ENCODE data around the gene BCORL1.

The BCORL1 gene

DNA sequence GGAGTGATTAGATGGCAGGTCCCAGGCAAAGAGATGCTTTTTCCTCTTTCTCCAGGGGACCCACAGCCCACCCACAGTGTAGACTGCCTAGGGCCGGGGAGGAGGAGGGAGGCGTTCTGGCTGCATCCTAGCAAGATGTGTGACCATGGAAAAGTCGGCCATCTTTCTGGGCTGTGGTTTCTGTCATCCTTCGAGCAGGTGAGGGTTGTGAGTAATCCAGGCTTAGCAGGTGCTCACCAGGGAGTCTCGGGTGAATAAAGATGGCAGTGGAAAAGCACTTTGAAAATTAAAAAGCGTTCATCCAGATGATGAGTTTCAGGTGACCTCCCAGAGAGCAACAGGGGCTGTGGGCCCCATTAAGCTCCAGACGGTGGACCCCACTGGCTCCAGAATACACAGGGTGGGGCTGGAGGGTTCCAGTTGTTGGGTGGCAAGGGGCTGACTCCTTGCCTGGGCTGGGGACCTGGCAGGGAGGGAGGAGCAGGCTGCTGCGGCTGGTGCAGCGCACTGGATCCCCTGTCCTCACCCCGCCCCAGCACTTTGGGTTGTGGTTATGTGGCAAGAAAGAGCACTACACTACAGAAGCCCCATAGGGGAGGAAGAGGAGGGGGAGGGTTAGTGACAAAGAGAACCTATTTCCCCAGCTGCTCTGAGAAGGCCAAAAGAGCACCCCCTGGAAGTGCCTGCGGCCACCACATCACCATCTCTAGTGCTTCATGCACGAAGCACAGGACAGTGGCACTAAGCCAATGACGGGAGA, 104.2 kb downstream of the BCORL1 start:
- no peak overlapping the region for H3K27ac ChIP-seq

GRCh38 chrX:130090364-130090763, 107.9 kb downstream of the BCORL1 start:
- no peak for DNase-seq (ENCODE audit: low read depth, low spot score)
- H3K27ac ChIP-seq = no peak overlapping the region

More for the DNA sequence above, 104.2 kb downstream of the BCORL1 start:
- no peak for DNase-seq (ENCODE audit: low read depth, low spot score)

DNA sequence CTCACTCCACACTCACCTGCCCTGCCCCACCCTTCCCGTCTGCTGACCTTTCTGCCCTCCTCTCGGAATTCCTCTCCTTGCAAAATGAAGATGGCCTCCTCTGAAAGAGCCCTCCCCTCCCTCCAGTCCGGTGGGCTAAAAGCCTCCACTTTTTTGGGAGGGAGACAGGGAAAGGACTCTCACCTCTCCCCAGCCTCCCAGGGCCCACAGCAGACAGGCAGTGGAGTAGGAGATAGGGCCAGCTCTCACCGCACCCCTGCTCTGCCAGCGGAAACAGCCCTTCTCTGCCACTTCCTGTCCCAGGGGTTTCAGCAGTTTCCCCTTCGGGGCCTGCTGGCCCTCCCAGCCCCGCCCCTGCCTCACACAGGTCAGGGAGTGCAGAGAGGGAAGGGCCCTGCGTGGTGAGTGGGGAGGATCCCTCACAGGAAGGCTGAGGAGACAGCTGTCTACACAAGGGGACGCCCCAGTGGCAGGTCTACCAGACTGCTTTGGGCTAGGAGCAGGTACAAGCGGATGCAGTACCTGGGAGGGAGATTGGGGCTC, 109.6 kb downstream of the BCORL1 start:
- H3K27ac ChIP-seq = no peak overlapping the region
- no peak for DNase-seq (ENCODE audit: low read depth, low spot score)

DNA sequence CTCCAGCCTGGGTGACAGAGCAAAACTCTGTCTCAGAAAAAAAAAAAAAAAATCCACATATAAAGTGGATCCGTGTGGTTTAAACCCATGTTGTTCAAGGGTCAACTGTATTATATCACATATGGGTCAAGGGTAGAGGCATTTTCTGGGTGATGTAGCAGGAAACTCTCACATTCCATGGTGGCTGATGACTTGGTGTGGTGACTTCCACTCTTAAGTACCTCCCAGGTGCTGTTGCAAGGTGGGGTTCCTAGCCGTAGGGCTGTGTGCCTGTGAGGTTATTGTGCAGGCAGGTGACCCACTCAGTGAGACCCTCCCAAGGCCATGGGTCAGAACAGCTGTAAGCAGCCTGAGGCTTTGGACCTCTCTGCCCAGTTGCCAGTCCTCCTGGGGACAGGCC, 110.8 kb downstream of the BCORL1 start:
- H3K27ac ChIP-seq = no peak overlapping the region
- no peak for DNase-seq (ENCODE audit: low read depth, low spot score)

DNA sequence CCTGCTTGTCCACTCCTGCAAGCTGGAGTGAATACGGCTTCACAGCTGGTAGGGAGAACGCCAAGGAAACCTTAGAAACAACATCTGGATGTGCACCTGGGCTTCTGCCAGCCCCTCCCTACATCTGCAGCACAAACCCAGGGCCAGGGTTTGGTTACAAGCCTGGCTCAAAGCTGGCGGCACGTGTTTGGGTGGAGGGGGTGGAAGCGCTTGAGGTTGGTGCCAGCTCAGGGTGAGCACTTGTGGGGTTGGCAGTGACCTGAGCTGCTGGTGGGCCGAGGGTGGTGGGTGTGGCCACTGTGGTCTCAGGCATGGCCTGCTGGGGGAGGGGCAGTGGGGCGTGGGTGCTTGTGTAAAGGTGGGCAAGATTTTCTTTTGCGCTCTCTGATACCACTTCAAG, 112.3 kb downstream of the BCORL1 start:
- no peak for DNase-seq (ENCODE audit: low read depth, low spot score)
- H3K27ac ChIP-seq = no peak overlapping the region

GRCh38 chrX:130095249-130096030, 113.0 kb downstream of the BCORL1 start:
- no peak for DNase-seq (ENCODE audit: low read depth, low spot score)
- no peak overlapping the region for H3K27ac ChIP-seq

DNA sequence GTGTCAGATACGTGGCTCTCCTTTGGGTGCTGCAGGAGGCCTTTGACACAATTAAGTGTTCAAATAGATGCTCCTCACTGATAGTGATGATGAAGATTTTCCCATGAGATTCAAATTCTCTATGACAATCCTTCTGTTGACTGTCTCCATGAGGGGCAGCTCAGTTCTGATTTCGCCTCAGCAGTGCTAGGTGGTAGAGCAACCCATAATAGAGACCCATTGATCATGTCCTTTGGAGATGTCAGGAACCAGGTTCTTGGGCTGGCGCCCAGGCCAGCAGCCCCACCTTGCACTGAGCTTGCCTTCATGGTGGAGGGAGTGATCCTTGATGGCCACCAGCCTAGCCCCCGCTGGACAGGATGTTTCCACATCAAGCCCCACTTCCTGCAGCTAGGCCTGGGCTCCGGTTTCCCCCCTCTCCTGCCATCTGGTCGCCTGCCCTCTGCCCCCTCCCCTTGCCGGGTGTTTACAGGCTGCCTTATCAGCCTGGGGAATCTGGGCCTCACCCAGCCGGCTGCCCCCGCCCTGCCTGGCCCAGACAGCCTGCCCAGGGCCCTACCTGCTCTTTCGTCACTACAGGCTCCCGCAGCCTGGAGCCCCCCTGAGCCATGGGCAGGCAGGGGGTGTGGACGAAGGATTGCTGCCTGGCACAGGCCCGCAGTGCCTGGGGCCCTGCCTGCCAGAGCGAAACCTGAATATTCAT, 115.2 kb downstream of the BCORL1 start:
- no peak overlapping the region for H3K27ac ChIP-seq

GRCh38 chrX:130098210-130098552, 115.7 kb downstream of the BCORL1 start:
- no peak for DNase-seq (ENCODE audit: low read depth, low spot score)
- no peak overlapping the region for H3K27ac ChIP-seq

More for the DNA sequence above, 115.2 kb downstream of the BCORL1 start:
- DNase-seq (ENCODE audit: low read depth, low spot score) = no peak

- no peak overlapping the region for H3K27ac ChIP-seq
- no peak for DNase-seq (ENCODE audit: low read depth, low spot score)
Observed at GRCh38 chrX:130100180-130100579, 117.7 kb downstream of the BCORL1 start.

DNA sequence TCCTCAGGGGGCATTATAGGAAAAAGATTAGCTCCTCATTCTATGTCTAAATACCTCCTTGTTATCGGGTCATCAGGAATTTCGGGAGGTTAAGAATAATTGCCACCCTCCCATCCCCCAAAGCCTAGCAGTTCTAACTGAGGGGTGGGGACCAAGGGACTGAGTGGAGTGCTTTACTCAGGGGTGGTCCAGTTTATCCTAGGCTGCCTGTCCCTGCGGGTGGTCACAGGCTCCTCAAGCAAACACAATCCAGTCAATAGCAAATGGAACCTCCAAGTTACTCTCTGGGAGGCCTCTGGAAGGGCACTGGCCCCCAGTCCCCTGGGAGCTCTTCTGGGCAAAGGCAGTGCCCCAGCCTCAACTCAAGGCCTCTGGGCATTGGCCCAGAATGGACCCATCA, 121.2 kb downstream of the BCORL1 start:
- H3K27ac ChIP-seq = no peak overlapping the region
- DNase-seq (ENCODE audit: low read depth, low spot score) = no peak

GRCh38 chrX:130105244-130105643, 122.8 kb downstream of the BCORL1 start:
- H3K27ac ChIP-seq = no peak overlapping the region
- DNase-seq (ENCODE audit: low read depth, low spot score) = no peak

- no peak overlapping the region for H3K27ac ChIP-seq
Observed at GRCh38 chrX:130106071-130106470, 123.6 kb downstream of the BCORL1 start.

More at GRCh38 chrX:130106071-130106470, 123.6 kb downstream of the BCORL1 start:
- DNase-seq (ENCODE audit: low read depth, low spot score) = no peak

All from epithelial cell of prostate (primary cell).